HG03139 (cell line): ENCODE data around the gene PCDHGA5.
"Not testable (repeated sequence)": the region's sequence is repeated elsewhere in the genome, so short reads cannot be mapped to it uniquely, and the experiment has no call there.

ENCODE experiments used
- ATAC-seq: cut with Tn5 transposase; IDR thresholded peaks from one replicate; pipeline ENCODE4 v1.9.1; 2021; ENCODE audit not compliant: unreplicated experiment

PCDHGA5 gene

DNA sequence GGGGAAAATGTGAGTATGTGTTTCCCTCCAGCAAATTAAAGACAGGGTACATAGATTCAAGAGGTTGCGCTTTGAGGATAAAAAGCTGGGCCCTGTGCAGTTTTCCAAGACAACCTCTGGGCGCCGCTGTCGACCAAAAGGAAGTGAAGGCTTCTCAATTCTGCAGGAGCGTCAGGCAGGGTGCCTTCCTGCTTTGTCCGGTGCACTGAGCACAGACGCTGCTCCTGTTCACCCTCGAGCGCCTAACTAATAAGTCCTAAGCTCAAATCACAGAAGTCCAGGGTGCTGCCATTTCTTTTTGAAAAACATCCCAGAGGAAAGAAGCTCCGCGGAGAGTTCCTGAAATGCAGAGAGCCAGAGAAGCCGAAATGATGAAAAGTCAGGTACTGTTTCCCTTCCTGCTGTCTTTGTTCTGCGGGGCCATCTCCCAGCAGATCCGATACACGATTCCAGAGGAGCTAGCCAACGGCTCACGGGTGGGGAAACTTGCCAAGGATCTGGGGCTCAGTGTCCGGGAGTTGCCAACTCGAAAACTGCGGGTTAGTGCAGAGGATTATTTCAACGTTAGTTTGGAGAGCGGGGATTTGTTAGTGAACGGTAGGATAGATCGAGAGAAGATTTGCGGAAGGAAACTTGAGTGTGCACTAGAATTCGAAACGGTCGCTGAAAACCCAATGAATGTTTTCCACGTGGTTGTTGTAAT is 13.9 kb upstream of the PCDHGA5 start, which contains the start of gene PCDHGB1:
Gene PCDHGB1 (plus strand): TSS at position 183 of the 703 bp plus-strand sequence. CDS start 162 bp downstream, at position 345.
- no peak for ATAC-seq

DNA sequence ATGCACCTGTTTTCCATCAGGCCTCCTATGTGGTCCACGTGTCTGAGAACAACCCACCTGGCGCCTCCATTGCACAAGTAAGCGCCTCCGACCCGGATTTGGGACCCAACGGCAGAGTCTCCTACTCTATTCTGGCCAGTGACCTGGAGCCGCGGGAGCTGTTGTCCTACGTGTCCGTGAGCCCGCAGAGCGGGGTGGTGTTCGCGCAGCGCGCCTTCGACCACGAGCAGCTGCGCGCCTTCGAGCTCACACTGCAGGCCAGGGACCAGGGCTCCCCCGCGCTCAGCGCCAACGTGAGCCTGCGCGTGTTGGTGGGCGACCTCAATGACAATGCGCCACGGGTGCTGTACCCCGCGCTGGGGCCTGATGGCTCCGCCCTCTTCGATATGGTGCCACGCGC is 12.4 kb upstream of the PCDHGA5 start:
- no peak for ATAC-seq

DNA sequence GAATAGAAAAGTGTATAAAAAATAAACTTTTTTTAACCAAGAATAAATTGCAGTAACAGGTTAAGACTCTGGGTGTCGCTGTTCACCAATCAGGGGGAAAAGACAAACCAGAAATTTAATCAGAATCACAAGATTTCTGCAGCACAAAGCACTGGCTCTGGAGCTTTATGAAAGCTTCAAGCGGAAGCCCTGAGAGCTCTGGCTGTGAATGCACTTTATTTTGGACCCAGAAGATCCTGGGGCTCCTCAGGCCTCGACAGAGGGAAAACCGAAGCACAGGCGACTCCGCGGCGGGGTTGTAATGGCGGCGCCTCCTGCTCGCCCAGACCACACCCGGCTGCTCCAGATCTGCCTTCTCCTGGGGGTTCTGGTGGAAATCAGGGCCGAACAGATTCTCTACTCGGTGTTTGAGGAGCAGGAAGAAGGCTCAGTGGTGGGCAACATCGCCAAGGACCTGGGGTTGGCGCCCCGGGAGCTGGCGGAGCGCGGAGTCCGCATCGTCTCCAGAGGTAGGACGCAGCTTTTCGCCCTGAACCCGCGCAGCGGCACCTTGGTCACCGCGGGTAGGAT is 9.0 kb upstream of the PCDHGA5 start, which contains the start of gene PCDHGA4:
Gene PCDHGA4 (plus strand): TSS at position 122 of the 570 bp plus-strand sequence. CDS start 87 bp downstream, at position 209.
- no peak for ATAC-seq

DNA sequence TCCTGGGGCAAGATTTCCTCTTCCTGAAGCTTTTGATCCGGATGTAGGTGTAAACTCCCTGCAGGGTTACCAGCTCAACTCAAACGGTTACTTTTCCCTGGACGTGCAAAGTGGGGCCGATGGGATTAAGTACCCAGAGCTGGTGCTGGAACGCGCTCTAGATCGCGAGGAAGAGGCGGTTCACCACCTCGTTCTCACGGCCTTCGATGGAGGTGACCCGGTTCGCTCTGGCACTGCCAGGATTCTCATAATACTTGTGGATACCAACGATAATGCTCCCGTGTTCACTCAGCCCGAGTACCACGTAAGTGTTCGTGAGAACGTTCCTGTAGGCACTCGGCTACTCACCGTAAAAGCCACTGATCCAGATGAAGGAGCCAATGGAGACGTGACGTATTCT is 8.3 kb upstream of the PCDHGA5 start:
- no peak for ATAC-seq

GRCh38 chr5:141356133-141356532 is 7.8 kb upstream of the PCDHGA5 start:
- no peak for ATAC-seq

DNA sequence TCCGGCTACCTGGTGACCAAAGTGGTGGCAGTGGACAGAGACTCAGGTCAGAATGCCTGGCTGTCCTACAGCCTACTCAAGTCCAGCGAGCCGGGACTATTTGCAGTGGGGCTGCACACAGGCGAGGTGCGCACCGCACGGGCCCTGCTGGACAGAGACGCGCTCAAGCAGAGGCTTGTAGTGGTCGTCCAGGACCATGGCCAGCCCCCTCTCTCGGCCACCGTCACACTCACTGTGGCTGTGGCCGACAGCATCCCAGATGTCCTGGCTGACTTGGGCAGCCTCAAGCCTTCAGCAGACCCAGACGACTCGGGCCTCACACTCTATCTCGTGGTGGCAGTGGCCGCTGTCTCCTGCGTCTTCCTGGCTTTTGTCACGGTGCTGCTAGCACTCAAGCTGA is 7.0 kb upstream of the PCDHGA5 start:
- no peak for ATAC-seq

DNA sequence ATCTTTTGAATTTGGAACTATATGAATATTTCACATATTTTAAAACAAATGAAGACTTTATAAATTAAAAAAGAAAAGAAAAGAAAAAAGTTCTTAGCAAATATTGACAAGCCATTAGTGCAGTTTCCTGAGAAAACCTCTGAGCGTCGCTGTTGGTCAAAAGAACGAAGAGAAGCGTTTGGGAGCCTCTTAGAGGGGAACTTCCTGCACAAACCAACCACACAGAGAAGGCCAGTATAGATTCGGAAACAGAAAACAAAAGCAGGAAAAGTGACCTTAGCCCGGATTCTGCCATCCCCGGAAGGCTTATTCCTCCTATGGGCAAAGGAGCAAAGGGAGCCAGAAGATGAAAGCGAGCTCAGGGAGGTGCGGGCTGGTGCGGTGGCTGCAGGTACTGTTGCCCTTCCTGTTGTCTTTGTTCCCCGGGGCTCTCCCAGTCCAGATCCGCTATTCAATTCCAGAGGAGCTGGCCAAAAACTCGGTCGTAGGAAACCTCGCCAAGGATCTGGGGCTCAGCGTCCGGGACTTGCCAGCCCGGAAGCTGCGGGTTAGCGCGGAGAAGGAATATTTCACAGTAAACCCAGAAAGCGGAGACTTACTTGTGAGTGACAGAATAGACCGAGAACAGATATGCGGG is 4.1 kb upstream of the PCDHGA5 start, which contains the start of gene PCDHGB2:
Gene PCDHGB2 (plus strand): TSS at position 205 of the 637 bp plus-strand sequence. CDS start 142 bp downstream, at position 347.
- peak; percentile 67 for ATAC-seq

DNA sequence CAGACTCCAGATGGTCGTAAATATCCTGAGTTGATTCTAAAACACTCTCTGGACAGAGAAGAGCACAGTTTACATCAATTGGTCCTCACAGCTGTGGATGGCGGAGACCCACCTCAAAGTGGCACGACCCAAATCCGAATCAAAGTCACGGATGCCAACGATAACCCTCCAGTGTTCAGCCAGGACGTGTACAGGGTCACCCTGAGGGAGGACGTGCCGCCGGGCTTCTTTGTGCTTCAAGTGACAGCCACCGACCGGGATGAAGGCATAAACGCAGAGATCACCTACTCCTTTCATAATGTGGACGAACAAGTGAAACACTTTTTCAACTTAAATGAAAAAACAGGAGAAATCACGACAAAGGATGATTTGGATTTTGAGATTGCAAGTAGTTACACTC is 3.3 kb upstream of the PCDHGA5 start:
- ATAC-seq, result no peak

DNA sequence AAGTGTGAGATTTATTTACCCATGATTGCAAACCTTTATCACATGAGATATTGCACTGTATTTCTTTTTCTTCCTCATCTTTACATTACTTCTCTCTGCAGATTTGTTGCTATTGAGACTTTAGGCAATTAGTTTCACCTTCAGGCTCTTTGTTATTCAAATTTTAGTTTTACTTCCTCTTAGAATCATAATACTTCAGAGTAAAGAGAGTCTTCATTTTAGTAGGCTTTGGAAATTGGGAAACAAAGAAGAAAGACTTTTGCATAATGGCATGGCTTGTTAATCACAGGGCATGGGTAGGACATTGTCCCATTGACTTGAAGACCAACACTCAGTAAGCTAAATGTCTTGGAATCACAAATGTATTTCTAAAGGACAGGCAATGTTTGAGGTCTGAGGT is 1.2 kb upstream of the PCDHGA5 start:
- no peak for ATAC-seq

DNA sequence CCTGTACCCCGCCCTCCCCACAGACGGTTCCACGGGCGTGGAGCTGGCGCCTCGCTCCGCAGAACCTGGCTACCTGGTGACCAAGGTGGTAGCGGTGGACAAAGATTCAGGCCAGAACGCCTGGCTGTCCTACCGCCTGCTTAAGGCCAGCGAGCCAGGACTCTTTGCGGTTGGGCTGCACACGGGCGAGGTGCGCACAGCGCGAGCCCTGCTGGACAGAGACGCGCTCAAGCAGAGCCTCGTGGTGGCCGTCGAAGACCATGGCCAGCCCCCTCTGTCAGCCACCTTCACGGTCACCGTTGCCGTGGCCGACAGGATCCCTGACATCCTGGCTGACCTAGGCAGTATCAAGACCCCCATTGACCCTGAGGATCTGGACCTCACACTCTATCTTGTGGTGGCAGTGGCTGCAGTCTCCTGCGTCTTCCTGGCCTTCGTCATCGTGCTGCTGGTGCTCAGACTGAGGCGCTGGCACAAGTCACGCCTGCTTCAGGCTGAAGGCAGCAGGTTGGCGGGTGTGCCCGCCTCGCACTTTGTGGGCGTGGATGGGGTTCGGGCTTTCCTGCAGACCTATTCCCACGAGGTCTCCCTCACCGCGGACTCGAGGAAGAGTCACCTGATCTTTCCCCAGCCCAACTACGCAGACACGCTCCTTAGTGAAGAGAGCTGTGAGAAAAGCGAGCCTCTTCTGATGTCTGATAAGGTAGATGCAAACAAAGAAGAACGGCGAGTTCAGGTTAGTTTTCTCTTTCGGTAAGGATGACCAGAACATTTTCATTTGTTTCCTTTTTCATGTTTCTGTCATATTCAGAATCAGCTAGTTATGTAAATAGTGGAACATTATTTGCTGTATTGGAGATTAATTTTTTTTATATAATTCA is 2.3 kb downstream of the PCDHGA5 start:
- ATAC-seq, result no peak

DNA sequence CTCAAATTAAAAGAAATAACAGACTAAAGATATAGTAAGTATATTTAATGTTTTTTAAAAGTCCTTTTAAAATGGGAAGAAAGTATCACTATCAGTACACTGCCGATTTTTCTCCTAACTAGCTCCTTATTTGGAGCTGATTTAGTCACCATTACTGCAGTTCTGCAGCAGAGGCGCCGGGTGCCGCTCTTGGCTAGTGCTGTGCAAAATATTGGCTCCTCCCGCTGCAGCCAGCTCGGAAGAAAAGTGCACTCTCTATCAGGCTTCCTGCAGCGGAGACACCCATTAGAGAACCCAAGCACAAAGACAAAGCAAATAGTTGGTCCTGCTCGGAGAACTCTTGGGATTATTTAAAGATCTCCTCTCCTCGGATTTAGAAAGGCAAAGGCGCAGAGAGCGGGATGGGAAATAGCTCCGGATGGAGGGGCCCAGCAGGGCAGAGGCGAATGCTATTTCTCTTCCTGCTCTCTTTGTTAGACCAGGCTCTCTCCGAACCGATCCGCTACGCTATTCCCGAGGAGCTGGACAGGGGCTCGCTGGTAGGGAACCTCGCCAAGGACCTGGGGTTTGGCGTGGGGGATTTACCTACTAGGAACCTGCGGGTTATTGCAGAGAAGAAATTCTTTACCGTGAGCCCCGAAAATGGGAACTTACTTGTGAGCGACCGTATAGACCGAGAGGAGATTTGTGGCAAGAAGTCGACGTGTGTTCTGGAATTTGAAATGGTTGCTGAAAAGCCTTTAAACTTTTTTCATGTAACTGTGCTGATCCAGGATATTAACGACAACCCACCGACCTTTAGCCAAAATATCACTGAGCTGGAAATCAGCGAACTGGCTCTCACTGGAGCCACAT is 6.3 kb downstream of the PCDHGA5 start, which contains the start of gene PCDHGB3:
Gene PCDHGB3 (plus strand): TSS at position 249 of the 855 bp plus-strand sequence. CDS start 153 bp downstream, at position 402.
- peak; percentile 86 for ATAC-seq

DNA sequence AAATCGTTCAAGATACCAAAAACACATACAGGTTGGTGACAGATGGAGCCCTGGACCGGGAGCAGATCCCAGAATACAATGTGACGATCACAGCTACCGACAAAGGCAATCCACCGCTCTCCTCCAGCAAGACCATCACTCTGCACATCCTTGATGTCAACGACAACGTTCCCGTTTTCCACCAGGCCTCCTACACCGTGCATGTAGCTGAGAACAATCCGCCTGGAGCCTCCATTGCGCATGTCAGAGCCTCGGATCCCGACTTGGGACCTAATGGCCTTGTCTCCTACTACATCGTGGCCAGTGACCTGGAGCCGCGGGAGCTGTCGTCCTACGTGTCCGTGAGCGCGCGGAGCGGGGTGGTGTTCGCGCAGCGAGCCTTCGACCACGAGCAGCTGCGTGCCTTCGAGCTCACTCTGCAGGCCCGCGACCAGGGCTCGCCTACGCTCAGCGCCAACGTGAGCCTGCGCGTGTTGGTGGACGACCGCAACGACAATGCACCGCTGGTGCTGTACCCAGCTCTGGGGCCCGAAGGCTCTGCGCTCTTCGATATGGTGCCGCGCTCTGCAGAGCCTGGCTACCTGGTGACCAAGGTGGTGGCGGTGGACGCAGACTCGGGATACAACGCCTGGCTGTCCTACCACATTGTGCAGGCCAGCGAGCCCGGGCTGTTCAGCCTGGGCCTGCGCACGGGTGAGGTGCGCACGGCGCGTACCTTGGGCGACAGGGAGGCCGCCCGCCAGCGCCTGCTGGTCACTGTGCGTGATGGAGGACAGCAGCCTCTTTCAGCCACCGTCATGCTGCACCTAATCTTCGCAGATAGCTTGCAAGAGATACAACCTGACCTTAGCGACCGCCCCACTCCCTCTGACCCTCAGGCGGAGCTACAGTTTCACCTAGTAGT is 7.9 kb downstream of the PCDHGA5 start:
- ATAC-seq, result no peak

DNA sequence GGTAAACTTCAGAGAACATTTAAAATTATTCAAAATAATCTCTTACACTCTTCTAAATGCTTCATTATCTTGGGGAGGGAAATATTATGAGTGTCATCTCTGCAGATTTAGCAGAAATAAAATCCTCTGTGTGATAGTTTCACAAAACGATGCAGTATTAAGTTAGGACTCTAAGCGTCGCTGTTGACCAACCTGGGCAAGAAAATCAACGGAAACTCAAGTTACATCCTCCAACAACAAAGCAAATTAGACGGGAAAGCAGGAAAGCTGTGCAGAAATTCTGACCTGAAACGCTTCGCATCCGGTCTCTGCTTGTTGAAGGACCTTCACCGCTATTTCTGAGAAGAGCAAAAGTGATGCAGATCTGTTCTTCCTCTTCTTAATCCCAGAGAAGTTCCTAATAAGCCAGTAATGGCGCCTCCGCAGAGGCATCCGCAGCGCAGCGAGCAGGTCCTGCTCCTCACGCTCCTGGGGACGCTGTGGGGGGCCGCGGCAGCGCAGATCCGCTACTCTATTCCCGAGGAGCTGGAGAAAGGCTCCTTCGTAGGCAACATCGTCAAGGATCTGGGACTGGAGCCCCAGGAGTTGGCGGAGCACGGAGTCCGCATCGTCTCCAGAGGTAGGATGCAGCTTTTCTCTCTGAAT is 9.8 kb downstream of the PCDHGA5 start, which contains the start of gene PCDHGA6:
Gene PCDHGA6 (plus strand): TSS at position 219 of the 645 bp plus-strand sequence. CDS start 193 bp downstream, at position 412.
- no peak for ATAC-seq

DNA sequence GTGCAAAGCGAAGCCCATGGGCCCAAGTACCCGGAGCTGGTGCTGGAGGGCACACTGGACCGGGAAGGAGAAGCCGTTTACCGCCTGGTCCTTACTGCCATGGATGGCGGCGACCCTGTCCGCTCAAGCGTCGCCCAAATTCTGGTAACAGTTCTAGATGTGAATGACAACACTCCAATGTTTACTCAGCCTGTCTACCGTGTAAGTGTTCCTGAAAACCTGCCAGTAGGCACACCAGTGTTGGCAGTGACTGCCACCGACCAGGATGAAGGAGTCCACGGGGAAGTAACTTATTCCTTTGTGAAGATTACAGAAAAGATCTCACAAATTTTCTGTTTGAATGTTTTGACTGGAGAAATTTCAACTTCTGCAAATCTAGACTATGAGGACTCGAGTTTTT is 10.7 kb downstream of the PCDHGA5 start:
- ATAC-seq, result no peak

DNA sequence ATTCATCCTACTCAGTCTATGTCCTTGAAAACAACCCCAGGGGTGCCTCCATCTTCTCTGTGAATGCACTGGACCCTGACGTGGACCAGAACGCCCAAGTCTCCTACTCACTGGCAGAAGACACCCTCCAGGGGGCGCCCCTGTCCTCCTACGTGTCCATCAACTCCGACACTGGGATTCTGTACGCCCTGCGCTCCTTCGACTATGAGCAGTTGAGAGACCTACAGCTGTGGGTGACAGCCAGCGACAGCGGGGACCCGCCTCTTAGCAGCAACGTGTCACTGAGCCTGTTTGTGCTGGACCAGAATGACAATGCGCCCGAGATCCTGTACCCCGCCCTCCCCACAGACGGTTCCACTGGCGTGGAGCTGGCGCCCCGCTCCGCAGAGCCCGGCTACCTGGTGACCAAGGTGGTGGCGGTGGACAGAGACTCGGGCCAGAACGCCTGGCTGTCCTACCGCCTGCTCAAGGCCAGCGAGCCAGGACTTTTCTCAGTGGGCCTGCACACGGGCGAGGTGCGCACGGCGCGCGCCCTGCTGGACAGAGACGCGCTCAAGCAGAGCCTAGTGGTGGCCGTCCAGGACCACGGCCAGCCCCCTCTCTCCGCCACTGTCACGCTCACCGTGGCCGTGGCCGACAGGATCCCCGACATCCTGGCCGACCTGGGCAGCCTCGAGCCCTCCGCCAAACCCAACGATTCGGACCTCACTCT is 11.6 kb downstream of the PCDHGA5 start:
- ATAC-seq, result not testable (repeated sequence)

GRCh38 chr5:141382469-141383294 is 18.7 kb downstream of the PCDHGA5 start, which contains the start of gene PCDHGA7:
Gene PCDHGA7, plus strand, starts transcription at chr5:141382742. Its CDS starts 158 bp downstream, at chr5:141382900.
- ATAC-seq, result no peak

GRCh38 chr5:141383345-141383744 is 19.4 kb downstream of the PCDHGA5 start:
- ATAC-seq, result no peak
